ENCODE data around the gene PIK3R3. TPM values are rescaled to one million over a fixed set of nuclear protein-coding genes. Genes with fewer than 3 reads are reported as not detected.

Gene PIK3R3
- total RNA-seq, 4 donors from 2014 or later = 16.0 to 36.2 (median 20.9) TPM

GRCh38 chr1:46133181-46133658 lies 791 bp upstream of the PIK3R3 start:
- TF ChIP-seq POLR2A (IDR thresholded peaks at IDR 0.05) (peak in 1 of 2 donors; percentile 46), CTCF (IDR thresholded peaks at IDR 0.05) (no peak)
- no peaks in the 10 kb centered on the region for H3K9me3 ChIP-seq
- peak overlapping the region; percentile 65 to 93 (median 72) for H3K27ac ChIP-seq
- WGBS, 2 donors = 0 to 1% methylated on average over 21 to 22 of the region's 22 CpGs
- H3K4me3 ChIP-seq (replicated peaks in 1 of 3) = peak overlapping the region; percentile 26 to 83 (median 53)
- intact Hi-C loops (cut with DNase I) = no loop called here
- peaks cover 31 to 40% of the 10 kb centered on the region in 2 donors for H3K4me1 ChIP-seq
- no peak for DNase-seq
- no peaks in the 10 kb centered on the region for H3K36me3 ChIP-seq
- H3K27me3 ChIP-seq = no peaks in the 10 kb centered on the region

GRCh38 chr1:46131712-46132528 lies 509 bp downstream of the PIK3R3 start:
- Histone ChIP-seq H3K27ac (peak overlapping the region; percentile 72 to 93 (median 79)), H3K27me3 (no peaks in the 10 kb centered on the region), H3K4me1 (peaks cover 29 to 31% of the 10 kb centered on the region in 2 donors), H3K36me3 (no peaks in the 10 kb centered on the region), H3K9me3 (no peaks in the 10 kb centered on the region), H3K4me3 (replicated peaks in 1 of 3) (peak overlapping the region; percentile 45 to 83 (median 48))
- DNase-seq = peak; percentile 15 to 40
- TF ChIP-seq POLR2A (IDR thresholded peaks at IDR 0.05) = peak in 1 of 2 donors; percentile 4
- TF ChIP-seq CTCF (IDR thresholded peaks at IDR 0.05) = no peak
- intact Hi-C loops (cut with DNase I) = no loop called here
- 1% methylated on average over 37 to 38 of the region's 38 CpGs for WGBS, 2 donors

- 4 to 8% methylated on average over 10 of the region's 10 CpGs for WGBS, 2 donors
- H3K36me3 ChIP-seq = no peaks in the 10 kb centered on the region
- intact Hi-C loops (cut with DNase I) = no loop called here
These were observed 1.3 kb downstream of the PIK3R3 start for GRCh38 chr1:46131093-46131492.

GRCh38 chr1:46130606-46131005 lies 1.8 kb downstream of the PIK3R3 start:
- Histone ChIP-seq H3K27ac (peak overlapping the region in 1 of 3 donors; percentile 72), H3K4me3 (replicated peaks in 1 of 3) (peak overlapping the region in 1 of 3 donors; percentile 83), H3K27me3 (no peaks in the 10 kb centered on the region), H3K4me1 (peaks cover 23 to 31% of the 10 kb centered on the region in 2 donors), H3K9me3 (no peaks in the 10 kb centered on the region), H3K36me3 (no peaks in the 10 kb centered on the region)
- no peak for DNase-seq
- no peak for TF ChIP-seq CTCF (IDR thresholded peaks at IDR 0.05)
- TF ChIP-seq POLR2A (IDR thresholded peaks at IDR 0.05) = no peak
- 14 to 30% methylated on average over 5 of the region's 5 CpGs for WGBS, 2 donors
- intact Hi-C loops (cut with DNase I) = no loop called here

More at GRCh38 chr1:46131093-46131492, 1.3 kb downstream of the PIK3R3 start:
- Histone ChIP-seq H3K9me3 (no peaks in the 10 kb centered on the region), H3K27me3 (no peaks in the 10 kb centered on the region), H3K4me1 (peaks cover 25 to 31% of the 10 kb centered on the region in 2 donors), H3K27ac (peak overlapping the region in 1 of 3 donors; percentile 72), H3K4me3 (replicated peaks in 1 of 3) (peak overlapping the region in 2 of 3 donors; percentile 45 to 83)
- TF ChIP-seq POLR2A (IDR thresholded peaks at IDR 0.05) (no peak), CTCF (IDR thresholded peaks at IDR 0.05) (no peak)
- no peak for DNase-seq

- peaks cover 18 to 26% of the 10 kb centered on the region in 2 donors for H3K4me1 ChIP-seq
- H3K27me3 ChIP-seq = no peaks in the 10 kb centered on the region
- WGBS, 2 donors = 55 to 68% methylated on average over 1 of the region's 1 CpG
- intact Hi-C loops (cut with DNase I) = no loop called here
- H3K9me3 ChIP-seq = no peaks in the 10 kb centered on the region
- no peak for DNase-seq
- TF ChIP-seq POLR2A (IDR thresholded peaks at IDR 0.05) (no peak), CTCF (IDR thresholded peaks at IDR 0.05) (no peak)
- H3K4me3 ChIP-seq (replicated peaks in 1 of 3) = no peak overlapping the region
- no peak overlapping the region for H3K27ac ChIP-seq
- H3K36me3 ChIP-seq = no peaks in the 10 kb centered on the region
These were observed 2.3 kb downstream of the PIK3R3 start for GRCh38 chr1:46130121-46130520.

All from thyroid gland (tissue), 4 donors.